Activated T-cell treated with anti-CD3 and anti-CD28 coated beads for 48 hours (primary cell): ENCODE results near the gene MX2.
"Not testable (repeated sequence)": the region's sequence is repeated elsewhere in the genome, so short reads cannot be mapped to it uniquely, and the experiment has no call there.

Source experiments
- DNase-seq: peaks from one replicate; pipeline ENCODE4 v3.0.0-alpha.2; 2020; ENCODE audit warnings: low read depth

MX2 gene

DNA sequence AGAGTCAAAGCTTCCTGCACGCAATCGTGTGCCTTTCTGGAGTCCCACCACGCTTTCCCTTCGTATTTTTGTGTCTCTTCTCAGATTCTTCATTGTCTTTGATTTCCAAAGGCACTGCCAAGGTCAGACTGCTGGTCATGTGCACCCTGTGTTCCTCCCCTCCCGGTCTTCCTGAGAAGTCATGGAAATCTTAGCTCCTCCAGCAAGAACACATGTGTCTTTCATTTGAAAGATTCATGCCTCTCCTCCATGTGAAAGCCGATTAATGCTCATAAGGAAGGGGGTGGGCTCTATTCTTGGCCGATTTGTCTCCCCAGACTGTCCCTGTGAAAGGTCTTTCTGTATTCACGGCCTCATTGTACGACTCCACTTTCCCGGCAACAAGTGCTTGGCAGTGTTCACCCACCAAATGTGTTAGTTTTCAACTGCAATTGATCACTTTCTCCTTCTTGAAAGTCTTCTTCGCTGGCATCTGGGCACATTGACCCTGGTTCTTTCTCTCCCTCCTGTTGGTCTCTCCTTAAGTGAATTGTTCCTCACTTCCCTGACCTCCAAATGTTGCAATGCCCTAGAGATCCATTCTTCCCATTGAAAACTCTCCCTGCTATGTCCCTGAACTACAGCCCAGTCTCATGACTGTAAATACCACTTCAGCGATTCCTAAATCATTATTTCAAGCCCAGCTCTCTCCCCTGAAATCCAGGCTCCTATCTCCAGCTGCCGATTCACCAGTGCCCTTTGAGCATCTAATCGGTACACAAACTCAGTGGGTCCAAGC, 25.4 kb downstream of the MX2 start:
- DNase-seq = no peak

DNA sequence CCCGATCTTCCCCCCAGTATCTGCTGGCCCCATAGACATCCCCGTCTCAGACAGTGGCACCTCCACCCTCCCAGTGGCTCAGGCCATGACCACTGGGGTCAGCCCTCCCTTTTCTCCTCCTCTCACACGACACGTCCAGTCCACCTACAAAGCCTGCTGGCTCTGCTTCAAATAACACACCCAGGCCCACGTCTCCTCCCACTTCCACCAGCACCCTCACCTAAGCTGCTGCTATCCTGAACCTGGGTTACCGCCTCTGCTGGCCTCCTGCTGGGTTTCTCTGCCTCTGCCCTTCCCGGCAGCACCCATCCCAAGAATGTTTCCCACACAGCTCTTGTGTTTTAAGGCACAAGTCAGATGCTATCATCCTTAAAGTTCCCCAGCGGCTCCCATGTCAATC, 26.0 kb downstream of the MX2 start:
- no peak for DNase-seq

DNA sequence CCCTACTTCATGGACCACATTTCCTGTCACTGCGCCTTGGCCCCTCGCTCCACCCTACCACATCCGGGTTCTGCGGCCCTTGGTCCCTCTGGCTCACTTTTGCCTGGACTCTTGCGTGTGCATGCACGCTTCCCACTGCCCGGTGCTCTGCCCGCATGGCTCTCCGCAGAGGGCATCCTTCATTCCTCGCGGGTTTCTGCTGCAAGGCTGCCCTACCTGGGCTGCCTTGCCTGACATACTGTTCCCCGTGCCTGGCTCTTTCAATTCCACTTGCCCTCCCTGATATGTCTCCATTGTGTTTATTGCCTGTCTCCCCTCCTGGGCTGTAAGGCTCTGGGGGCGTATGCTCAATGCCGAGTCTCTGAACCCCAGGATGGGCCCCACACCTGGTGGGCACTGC, 26.4 kb downstream of the MX2 start:
- DNase-seq = no peak

DNA sequence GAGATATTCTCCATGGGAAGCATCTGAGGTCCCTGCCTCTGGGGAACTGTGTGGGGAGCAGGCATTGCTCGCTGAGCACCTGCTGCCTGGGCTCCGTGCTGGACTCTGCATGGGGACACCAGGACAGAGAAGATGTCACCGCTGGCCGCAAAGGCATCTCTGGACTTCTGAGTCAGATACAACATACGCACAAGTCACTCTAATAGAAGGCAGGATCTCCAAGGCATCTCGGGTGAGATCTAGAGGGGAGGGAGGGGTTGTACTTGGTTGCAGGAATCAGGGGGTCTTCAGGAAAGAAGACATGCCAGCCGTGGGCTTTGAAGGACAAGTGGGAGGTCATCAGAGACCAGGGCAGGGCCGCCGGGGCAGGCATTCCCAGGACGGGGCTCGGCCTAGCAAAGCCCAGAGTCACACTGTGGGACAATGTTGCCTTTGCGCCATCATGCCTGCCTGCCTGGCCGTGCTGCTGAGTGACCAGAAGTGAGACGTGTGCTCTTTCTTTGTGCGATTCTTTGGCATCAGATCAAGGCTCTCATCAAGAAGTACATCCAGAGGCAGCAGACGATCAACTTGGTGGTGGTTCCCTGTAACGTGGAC, 28.3 kb downstream of the MX2 start:
- no peak for DNase-seq

DNA sequence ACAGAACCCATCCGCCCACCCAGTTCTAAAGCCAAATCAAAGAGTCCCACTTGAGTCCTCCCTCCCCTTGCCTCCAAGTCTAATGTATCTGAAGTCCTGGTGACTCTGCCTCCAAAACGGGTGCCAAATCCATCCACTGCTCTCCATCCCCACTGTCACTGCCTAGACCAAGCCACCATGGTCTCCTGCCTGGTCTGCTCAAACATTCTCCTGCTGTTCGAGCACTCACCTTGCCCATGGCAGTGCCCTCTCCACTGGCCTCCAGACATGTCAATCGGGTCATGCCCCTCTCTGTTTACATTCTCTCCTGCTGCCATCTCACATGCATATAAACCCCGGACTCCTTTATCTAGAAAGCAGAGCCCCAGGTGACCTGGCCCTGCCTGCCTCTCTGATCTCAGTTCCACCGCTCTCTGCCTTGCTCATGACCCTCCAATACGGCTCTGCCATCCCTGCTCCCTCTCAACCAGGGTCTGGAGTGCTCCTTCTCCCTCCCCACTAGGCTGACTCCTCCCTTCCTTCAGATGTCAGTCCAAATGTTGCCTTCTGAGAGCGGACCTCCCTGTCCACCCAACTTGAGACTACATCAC, 32.1 kb downstream of the MX2 start:
- DNase-seq = no peak

DNA sequence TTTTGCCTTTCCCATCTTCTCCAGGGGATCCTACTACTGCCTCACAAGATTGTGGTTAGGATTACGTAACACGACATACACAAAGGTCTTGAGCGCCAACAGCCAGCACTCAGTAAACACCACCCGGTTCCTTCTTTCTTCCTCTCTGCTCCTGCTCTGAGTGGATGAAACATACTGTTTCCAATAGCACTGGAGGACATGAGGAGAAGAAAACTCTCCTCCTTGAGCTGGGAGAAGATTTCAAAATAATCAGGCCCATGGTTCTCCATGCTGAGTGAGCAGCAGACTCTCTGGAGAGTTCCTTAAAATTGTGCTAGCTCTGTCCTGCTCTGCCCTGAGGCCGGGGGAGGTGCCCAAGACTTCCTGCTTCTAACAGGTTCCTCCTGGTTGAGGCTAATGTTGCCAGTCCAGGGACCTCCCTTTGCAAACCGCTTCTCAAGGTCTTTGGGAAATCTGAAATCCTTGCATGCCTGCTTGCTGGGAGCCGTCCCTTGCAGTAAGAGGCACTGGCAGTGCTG, 34.8 kb downstream of the MX2 start:
- DNase-seq = no peak

DNA sequence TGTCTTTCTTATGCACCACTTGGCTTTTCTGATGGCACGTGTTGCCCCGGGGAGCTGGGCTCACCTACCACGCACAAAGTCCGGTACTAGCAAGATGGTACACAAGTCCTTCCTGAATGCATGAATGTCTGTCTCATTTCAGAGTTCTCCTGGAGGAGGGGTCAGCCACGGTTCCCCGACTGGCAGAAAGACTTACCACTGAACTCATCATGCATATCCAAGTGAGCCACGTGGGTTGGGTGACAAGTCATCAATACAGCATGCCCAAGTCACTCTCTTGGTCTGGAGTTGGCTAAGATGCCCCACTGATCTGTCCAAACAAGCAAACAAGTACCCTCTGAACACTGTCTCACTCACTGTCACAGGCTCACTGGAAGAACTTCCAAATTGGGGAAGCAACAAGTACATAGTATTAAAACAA, 35.7 kb downstream of the MX2 start:
- no peak for DNase-seq

DNA sequence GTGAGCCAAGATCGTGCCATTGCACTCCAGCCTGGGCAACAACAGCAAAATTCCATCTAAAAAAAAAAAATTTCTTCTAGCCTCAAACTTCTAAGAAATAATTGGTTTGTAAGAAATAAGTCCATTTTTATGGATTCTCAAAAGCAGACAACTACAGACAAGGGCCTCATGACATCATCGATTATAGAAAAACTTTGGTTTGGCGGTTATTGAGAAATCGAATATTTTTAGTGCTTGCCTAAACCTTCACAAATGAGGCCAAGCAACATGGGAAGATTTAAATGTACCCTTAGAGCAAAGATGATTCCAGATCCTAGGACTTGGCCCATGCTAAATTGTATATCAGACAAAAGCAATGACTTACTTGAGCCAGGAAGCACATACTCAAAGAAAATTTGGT, 36.4 kb downstream of the MX2 start:
- DNase-seq = no peak

DNA sequence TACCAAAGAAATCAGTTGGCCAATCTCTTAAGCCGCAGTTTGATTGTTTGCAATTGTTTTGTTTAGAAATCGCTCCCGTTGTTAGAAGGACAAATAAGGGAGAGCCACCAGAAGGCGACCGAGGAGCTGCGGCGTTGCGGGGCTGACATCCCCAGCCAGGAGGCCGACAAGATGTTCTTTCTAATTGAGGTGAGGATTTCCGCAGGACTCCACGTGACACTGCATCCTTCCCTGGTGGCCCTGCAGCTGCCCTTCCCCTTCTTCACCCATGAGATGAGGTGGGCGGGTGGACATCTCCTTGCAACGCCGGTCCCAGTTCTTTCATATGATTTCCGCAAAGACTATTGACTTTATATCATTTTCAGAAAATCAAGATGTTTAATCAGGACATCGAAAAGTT, 37.0 kb downstream of the MX2 start:
- no peak for DNase-seq

DNA sequence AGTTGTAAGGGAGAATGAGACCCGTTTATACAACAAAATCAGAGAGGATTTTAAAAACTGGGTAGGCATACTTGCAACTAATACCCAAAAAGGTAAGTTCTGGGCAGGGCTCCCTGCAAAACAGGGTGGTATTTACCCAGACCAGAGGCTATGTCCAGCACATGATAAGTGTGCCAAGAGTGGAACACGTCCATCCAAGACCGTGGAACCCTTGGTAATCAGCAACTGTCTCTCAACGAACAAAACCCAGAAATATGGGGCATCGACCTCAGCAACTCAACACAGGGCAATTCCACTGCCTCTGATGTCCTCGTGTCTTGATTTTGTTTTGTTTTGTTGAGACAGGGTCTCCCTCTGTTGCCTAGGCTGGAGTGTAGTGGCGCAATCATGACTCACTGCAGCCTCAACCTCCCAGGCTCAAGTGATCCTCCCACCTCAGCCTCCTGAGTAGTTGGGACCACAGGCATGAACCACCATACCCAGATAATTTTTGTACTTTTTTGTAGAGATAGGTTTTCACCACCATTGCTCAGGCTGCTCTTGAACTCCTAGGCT, 37.5 kb downstream of the MX2 start:
- no peak for DNase-seq

DNA sequence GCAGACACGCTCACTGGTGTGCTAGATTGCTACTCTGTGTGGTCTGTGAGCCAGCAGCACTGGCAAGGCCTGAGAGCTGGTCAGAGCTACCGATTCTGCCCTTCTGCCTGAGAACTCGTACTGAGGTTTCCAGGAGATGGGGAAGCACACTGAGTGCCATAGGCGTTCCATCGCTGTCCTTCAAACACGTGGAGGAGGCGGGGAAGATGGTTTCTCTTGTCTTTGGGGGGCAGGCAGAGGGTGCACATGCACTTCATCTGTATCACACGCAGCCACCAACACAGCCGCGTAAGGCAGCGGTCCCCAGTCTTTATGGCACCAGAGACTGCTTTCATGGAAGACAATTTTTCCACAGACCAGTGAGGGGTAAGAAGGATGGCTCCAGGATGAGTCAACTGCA, 40.4 kb downstream of the MX2 start:
- no peak for DNase-seq

DNA sequence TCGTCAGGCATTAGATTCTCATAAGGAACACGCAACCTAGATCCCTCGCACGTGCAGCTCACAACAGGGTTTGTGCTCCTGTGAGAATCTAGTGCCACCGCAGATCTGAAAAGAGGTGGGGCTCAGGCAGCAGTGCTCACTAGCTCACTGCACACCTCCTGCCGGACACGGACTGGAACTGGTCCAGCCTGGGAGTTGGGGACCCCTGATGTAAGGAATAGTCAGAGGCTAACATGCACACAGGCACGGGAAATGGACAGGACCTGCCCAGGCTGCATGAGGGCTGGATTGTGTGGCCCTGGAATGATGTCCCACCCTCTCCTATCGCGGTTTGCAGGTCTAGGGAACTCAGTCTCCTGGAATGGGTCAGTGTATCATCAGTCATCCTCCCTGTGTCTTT, 41.0 kb downstream of the MX2 start:
- no peak for DNase-seq

DNA sequence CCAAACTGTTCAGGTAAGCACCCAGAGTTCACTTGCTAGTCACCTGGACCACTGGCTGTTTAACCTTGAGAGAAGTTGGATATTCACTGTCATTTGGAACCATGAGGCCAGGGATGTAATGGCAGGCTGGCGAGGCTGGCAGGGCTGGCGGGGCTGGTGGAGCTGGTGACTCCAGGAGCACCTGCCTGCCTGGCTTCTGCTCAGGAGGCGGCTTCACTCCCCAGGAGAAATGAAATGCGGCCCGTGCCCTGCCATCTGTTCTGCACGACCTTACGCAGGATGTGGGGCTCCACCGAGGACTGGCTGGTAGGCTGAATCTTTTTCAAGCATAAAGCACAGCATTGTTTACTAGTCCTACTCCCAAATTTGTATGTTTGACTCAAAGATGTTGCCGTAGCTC, 41.5 kb downstream of the MX2 start:
- no peak for DNase-seq

DNA sequence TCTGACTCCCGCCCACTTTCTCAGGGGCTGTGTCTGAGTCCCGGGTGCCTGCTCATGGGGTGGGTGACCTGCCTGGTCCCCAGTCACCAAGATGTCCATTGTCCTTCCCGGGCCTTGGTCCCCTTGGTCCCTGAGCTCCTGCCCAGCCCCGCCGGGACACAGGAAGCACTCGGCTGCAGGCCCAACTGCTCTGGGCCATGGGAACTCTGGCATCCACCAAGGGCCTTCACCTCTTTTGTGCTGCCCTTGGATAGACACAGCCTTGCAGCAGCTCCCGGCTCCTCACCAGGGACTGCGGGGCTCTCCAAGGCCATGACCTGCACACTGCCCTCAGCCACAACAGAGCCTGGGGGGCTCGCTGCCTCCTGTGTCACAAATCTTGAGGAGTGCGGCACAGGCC, 42.1 kb downstream of the MX2 start:
- DNase-seq = no peak

DNA sequence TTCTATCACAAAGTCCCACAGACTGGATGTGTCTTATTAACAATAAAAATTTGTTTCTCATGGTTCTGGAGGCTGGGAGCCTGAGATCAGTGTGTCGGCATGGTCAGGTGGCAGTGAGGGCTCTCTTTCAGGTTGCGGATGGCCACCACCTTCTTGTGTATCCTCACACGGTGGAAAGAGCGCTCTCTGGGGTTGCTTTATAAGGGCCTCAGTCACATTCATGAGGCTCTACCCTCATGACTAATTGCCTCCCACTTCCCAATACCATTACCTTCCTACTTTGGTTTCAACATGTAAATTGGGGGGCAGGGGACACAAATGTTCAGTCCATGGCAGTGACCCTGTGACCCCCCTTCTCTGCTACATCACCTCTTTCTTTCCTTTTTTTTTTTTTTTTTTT, 43.5 kb downstream of the MX2 start:
- no peak for DNase-seq

DNA sequence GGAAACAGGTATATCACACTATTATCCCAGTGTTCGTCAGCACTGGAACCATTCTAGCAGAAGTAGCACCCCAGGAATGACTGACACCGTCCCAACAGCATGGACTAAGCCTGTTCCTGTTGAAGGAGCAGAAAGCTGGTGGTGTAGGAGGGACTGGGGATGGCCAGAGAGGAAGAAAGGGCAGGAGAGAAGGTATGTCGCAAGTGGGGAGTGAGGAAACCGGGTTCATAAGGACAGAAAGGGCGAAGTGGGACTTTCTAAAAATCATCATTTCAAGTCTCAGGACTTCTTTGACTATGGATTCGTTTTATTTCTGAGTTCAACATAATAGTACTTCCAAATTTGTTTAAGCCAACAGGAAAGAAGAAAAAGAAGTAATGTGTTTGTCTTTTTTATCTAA, 44.5 kb downstream of the MX2 start:
- no peak for DNase-seq

DNA sequence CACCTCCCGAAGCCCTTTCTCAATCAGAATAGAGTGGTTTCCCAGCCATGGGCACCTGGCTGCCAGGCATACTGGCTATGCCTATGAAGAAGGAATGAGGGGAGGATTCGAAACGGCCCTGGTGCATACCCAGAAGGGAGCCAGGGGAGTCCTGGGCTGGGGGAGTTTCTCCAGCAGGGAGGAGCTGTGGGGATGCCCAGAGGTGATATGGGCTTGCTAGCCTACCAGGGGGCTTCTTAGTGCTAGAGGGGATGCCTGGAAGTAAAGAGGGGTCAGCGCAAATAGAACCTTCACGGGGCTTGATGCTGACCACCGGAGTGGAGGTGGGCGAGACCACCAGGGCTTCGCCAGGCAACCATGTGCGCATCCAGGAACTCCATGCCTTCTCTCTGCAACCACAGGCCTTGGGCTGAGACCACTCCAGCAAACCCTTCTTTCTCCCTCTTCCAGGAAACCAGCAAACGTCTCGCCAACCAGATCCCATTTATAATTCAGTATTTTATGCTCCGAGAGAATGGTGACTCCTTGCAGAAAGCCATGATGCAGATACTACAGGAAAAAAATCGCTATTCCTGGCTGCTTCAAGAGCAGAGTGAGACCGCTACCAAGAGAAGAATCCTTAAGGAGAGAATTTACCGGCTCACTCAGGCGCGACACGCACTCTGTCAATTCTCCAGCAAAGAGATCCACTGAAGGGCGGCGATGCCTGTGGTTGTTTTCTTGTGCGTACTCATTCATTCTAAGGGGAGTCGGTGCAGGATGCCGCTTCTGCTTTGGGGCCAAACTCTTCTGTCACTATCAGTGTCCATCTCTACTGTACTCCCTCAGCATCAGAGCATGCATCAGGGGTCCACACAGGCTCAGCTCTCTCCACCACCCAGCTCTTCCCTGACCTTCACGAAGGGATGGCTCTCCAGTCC, 46.0 kb downstream of the MX2 start:
- no peak for DNase-seq

DNA sequence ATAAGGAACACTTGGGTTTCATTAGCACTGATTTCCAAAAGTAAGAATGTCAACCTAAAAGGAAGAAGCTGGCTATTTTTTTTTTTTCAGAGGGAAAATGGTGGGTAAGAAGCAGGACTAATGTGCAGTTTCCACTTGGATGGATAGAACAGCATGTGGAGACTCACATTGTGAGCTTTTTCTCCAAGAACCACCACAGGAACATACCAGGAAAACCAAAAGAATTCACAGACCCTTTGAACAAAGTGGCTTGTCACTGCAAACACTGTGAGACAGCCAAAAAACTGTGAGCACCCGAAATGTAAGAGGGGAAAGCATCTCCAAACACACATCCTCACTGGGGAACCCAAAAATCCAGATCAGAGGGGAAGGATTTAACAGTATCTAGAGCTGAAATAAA, 48.5 kb downstream of the MX2 start:
- no peak for DNase-seq

DNA sequence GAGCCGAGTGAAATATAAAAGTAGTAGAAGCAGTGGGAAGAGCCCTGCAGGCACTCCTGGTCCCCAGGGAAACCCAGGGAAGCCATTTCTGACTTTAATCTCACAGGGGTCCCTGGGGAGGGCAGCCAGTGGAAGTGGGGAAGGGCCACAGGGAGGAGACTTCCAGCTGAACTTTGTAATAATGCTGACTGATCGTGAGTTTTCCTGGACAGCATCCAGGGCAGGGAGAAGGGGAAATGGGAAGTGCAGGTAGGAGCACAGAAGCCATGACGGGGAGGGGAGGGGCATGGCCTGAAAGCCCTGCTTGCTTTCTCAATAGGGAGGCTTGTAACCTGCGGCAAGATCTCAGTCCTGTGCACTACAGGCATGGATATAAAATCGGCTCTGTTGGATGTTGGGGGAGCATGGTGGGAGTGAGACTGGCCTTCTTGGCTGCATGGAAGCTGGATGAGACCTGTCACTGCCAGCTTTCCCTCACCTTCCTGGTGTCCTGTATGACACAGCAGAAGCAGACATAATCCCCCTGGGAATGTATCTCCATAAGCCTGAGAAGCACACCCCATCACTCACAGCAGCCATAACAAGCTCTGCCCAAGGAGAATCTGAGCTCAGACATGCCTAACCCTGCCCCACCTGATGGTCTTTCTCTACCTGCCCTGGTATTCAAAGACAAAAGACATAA, 49.1 kb downstream of the MX2 start:
- no peak for DNase-seq

DNA sequence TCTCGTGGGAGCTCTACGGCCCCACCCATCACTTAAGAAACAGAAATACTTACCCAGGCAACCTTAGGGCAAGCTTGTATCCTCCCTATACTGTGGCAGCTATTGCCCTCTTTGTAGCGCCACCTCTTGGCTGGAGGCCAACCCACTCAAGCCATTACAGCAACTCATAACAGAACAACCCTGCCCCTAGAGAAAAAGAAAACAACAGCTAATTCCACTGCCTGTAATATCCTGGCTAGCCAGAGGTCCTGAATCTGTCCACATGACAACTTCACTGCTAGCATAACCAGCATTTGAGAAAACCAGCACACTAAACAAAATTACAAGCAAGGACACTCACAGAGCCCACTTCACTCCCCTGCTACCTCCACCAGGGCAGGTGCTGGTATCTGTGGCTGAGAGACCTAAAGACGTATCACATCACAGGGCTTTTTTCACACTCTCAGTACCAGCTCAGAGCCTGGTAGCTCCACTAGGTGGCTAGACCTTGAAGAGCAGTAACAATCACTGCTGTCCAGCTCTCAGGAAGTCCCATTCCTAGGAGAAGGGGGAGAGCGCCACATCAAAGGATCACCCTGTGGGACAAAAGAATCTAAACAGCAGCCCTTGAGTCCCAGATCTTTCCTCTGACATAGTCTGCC, 49.7 kb downstream of the MX2 start:
- DNase-seq = no peak

DNA sequence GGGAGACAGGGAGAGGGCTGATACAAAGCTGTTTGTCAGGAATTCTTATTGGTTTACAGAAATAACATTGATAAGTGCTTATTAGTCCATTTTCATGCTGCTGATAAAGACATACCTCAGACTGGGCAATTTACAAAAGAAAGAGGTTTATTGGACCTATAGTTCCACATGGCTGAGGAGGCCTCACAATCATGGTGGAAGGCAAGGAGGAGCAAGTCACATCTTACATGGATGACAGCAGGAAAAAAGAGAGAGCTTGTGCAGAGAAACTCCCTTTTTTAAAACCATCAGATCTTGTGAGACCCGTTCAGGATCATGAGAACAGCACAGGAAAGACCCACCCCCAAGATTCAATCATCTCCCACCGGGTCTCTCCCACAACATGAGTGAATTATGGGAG, 55.7 kb downstream of the MX2 start:
- DNase-seq = not testable (repeated sequence)
